ENCODE results near the gene KLHDC8B. TPM values are rescaled to one million over a fixed set of nuclear protein-coding genes. Genes with fewer than 3 reads are reported as not detected.

Gene KLHDC8B
- total RNA-seq (2014; rRNA removed; shearing (Covaris generic)): 2.9 and 5.0 TPM in 2 replicates

- DNase-seq (ENCODE audit: low read depth): peak; percentile 59
Observed at GRCh38 chr3:49171119-49171774, at the start of gene KLHDC8B. TSS of gene KLHDC8B (plus strand) at chr3:49171598. CDS start at chr3:49172770, 1,172 bp downstream.

DNA sequence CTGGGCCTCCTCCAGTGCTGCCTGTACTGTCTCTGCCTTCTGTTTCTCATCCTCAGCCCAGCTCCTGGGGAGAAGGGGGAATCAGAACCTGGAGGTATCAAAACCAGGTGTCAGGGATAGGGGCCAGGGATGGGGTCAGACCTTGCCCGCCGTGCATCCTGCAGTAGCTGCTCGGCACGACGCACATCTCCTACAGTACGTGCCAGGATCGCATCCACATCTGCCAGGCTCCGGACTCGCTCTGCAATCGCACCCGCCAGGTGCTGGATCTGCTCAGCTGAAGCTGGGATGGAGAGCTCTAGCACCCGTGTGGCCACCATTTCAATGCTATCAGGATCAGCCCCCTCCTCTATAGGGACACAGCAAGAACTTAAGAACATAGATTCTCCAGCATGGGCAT, 49.4 kb upstream of the KLHDC8B start:
- no peak for DNase-seq (ENCODE audit: low read depth)

GRCh38 chr3:49122451-49122850, 48.9 kb upstream of the KLHDC8B start:
- DNase-seq (ENCODE audit: low read depth): no peak

GRCh38 chr3:49122886-49123545, 48.4 kb upstream of the KLHDC8B start:
- no peak for DNase-seq (ENCODE audit: low read depth)

- DNase-seq (ENCODE audit: low read depth): no peak
Observed at GRCh38 chr3:49123687-49124086, 47.7 kb upstream of the KLHDC8B start.

- DNase-seq (ENCODE audit: low read depth): no peak
Observed at GRCh38 chr3:49124203-49124602, 47.2 kb upstream of the KLHDC8B start.

DNA sequence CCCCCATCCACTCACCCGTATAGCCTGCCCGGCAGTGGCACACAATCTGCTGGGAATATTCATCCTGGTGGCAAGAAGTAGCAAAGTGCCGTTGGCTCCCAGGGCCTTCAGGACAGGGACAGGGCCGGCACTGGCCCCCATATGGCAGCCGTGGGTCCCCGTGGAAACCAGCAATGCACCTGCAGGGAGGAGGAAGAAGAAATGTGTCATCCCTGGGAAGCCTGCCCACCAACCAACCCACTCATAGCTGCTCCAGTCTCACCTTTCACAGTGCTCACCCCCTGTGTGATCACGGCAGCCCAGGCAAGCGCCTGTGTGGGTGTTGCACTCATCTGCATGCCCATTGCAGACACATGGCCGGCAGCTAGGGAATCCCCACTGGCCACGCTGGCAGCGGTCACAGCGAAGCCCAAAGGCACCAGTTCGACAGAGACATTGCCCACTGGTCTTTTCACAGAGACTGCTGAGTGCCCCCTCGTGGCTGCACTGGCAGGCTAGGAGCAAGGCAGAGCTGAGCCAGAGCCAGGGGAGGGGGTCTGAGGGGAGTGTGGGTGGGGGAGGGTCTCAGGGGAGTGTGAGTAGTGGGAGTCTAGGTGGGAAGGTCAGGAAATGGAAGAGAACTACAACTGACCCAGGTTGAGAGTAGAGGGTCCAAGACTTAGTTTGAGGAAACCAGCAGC, 46.3 kb upstream of the KLHDC8B start:
- DNase-seq (ENCODE audit: low read depth): no peak

GRCh38 chr3:49131040-49131439, 40.4 kb upstream of the KLHDC8B start:
- DNase-seq (ENCODE audit: low read depth): no peak

DNA sequence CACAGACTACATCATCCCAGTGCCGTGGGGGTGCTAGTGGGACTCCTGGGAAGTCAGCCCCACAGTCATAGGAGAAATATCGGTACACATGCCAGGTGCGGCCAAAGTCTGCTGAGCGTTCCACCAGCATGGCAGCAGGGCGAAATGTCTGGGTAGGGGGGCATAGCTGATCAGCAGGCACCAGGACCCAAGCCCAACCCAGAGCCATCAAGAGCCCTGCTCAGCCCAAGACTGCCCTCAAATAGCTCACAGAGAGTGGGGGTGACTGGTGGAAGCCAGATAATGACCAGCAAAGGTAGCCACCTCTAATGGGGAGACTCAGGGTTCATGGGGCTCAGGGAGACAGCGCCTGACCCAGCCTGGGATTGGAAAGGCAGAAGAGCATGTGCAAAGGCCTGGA, 39.8 kb upstream of the KLHDC8B start:
- no peak for DNase-seq (ENCODE audit: low read depth)

GRCh38 chr3:49132073-49132436, 39.3 kb upstream of the KLHDC8B start:
- DNase-seq (ENCODE audit: low read depth): no peak

DNA sequence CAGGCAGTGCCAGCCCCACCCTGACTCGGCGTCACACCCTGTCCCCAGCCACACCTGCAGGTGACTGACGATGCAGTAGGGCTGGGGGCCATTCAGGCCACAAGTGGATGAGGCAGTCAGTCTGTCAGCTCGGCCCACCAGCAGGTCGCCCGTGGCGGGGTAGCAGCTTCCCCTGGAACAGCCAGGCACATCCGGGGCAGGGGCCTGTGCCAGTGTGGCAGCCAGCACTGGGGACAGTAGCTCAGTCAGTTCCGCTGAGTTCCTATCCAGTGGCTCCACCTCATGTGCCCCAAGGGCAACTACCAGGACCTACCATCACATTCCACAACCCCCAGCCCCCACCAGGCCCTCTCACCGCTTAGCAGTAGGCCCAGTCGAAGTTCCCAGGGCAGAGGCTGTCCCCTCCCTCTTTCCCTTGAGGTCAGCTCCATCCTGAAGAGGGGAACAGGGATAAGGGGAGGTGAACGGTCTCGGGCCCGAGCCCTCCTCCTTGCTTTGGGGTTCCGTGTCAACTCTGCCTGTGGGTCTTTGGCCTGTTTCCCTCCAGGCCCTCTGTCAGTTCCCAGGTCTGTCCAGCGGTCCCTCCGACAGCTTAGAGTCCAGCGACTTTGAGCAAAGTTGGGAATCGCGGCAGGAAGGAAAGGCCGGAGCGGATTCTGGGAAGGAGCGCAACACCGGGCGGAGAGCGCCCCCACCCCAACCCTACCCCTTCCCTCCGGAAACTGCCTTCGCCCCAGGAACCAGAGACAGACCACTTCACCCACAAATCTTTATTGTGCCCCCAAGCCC, 38.8 kb upstream of the KLHDC8B start, which contains the start of gene LAMB2:
LAMB2 (minus strand) TSS at position 614 of the 789 bp plus-strand sequence; CDS start at position 431, 183 bp downstream.
- peak; percentile 91 for DNase-seq (ENCODE audit: low read depth)

- peak; percentile 82 for DNase-seq (ENCODE audit: low read depth)
Observed at GRCh38 chr3:49133226-49133951, 38.0 kb upstream of the KLHDC8B start.

DNA sequence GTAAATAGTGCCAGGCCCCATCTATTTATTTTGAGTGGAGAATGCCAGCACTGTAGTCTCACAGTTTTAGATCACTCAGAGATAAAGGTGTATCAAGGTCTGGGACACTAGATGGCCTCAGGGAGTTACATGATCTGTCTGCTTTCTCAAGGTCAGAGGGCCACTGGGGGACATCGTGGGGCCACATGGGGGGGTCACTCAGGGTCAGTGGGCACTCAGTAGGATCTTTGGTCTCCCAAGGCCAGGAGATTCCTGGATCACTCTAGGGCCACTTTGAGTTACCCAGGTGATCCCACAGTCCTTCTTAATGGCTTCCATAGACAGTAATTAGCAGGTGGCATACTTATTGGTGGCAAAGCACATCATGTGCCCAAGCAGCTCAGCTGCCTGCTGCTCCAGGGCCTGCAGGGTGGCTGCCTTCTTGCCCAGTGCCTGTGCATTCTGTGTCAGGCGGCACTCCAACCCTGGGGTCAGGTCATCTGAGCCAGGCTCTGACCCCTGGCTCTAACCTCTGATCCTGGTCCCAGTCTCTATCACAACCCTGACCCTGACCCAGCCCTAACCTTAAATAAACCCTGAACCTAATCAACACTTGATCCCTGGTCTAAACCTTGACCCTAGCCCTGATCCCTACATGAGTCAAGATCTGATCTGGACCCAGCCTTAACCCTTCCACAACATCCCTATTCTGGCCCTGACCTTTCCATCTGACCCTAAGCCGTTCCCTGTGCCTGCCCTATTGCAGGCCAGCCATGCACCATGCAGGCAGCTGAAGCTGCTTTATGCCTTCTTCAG, 36.7 kb upstream of the KLHDC8B start:
- peak; percentile 28 for DNase-seq (ENCODE audit: low read depth)

DNA sequence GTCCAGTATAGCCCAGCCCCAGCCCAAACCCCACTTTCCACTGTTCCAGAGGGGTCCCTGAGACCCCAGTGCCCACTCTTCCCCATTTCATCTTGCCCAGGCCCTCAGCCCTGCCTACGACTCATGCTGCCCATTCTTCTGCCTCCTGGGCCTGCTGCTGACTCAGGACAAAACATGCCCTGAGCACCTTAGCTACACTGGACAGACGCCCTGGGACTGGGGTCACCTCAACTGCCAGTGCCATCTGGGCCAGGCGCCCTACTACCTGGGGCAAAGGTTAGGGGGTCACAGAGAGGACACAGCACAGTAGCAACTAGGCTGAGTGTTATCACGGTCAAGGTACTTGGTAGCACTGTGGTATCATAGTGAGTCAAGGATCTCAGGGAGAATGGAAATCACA, 35.9 kb upstream of the KLHDC8B start:
- peak; percentile 37 for DNase-seq (ENCODE audit: low read depth)

DNA sequence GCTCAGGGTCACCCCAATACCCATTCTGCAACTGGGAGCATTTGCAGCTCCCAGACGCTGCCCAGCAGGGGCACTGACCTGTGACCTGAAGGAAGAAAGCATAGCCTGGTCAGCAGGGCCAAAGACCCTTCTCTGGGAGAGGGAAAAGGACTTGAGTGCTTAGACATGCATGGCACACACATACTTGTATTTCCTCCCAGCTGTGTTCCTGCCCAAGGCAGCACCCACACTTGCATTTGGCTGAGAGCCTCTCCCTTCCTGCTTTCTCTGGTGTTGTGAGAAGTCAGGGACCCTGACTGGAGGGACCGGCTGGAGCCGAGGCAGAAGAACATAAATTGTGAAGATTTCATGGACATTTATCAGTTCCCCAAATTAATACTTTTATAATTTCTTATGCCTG, 31.3 kb upstream of the KLHDC8B start:
- DNase-seq (ENCODE audit: low read depth): no peak

GRCh38 chr3:49148159-49148558, 23.2 kb upstream of the KLHDC8B start:
- no peak for DNase-seq (ENCODE audit: low read depth)

GRCh38 chr3:49151610-49152009, 19.8 kb upstream of the KLHDC8B start:
- DNase-seq (ENCODE audit: low read depth): no peak

GRCh38 chr3:49153349-49153912, 18.0 kb upstream of the KLHDC8B start:
- no peak for DNase-seq (ENCODE audit: low read depth)

DNA sequence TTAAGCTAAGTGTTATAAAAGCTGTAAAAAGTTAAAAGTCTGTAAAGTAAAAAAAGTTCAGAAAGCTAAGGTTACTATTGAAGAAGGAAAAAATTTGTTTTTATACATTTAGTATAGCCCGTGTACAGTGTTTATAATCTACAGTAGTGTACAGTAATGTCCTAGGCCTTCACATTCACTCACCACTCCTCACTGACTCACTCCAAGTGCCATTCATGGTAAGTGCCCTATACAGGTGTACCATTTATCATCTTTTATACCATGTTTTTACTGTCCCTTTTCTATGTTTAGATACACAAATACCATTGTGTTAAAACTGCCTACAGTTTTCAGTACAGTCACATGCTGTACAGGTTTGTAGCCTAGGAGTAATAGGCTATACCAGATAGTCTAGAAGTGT, 14.1 kb upstream of the KLHDC8B start:
- DNase-seq (ENCODE audit: low read depth): no peak

DNA sequence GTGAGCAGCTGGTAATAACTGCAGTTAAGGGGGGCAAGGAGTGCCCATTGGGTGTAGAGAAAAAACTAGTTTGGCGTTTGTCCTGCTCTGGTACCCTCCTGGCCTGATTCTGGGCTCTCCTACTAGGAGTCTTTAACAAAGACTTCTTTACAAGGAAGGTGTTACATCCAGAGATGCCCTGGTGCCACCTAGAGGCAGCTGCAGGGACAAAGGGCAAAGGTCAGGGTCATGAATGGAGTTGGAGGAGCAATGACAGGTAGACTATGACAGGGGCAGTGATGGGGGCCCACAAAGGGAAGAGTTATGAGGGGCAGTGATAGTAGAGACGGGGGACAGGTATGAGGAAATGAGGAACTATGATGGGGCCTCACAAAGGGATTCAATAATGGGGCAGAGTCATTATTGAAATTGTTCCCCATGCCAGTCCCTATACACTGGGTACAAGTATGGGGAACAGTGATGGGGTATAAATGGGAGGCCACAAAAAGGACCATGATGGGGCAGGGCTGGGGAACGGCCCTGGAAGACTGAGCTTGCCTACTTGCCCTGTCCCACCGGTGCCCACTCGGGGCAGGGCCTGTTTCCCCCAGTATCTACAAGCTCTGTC, 13.2 kb upstream of the KLHDC8B start:
- peak; percentile 39 for DNase-seq (ENCODE audit: low read depth)
